Kidney capillary endothelial cell (primary cell): ENCODE results near the gene PLD6.
A peak's percentile ranks its signal among the peaks of the same experiment; 100 is the strongest.
"Not testable (repeated sequence)": the region's sequence is repeated elsewhere in the genome, so short reads cannot be mapped to it uniquely, and the experiment has no call there.

ENCODE experiments used
- DNase-seq: peaks from one replicate; pipeline ENCODE4 v3.0.0-alpha.2; 2018; ENCODE audit warnings: low spot score

PLD6 gene, protein sequence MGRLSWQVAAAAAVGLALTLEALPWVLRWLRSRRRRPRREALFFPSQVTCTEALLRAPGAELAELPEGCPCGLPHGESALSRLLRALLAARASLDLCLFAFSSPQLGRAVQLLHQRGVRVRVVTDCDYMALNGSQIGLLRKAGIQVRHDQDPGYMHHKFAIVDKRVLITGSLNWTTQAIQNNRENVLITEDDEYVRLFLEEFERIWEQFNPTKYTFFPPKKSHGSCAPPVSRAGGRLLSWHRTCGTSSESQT

DNA sequence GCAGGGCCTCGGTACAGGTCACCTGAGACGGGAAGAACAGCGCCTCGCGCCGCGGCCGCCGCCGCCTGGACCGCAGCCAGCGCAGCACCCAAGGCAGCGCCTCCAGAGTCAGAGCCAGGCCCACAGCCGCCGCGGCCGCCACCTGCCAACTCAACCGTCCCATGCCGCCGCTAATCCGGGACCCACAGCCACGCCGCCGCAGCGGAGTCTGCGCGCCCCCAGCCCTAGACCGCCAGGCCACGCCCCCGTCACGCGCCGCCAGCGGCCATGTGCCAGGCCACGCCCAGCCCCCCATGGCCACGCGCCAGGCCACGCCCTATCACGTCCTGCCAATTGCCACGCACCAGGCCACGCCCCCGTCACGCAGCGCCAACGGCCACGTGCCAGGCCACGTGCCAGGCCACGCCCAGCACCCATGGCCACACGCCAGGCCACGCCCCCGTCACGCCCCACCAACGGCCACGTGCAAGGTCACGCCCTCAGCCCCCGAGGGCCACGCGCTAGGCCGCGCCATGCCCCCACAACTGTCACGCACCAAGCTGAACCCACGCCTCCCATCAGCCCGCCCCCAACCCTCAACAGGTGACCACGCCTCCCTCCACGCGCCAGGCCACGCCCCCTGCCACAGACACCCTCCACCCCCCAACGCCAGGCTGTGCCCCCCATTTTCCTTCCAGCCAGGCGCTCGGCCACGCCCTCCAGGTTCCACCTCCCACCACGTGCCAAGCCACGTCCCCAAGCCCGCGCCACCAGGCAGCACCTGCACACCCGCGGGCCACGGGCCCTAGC is at the start of gene PLD6:
TSS of gene PLD6 (minus strand) at position 210 of the 789 bp plus-strand sequence. CDS start at position 163, 47 bp downstream.
- peak; percentile 56 for DNase-seq

DNA sequence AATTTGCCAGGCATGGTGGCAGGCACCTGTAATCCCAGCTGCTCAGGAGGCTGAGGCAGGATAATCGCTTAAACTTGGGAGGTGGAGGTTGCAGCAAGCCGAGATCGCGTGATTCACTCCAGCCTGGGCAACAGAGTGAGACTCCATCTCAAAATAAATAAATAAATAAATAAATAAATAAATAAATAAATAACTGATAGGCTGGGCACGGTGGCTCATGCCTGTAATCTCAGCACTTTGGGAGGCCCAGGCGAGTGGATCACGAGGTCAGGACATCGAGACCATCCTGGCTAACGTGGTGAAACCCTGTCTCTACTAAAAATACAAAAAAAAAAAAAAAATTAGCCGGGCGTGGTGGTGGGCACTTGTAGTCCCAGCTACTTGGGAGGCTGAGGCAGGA is 49.6 kb upstream of the PLD6 start:
- not testable (repeated sequence) for DNase-seq

DNA sequence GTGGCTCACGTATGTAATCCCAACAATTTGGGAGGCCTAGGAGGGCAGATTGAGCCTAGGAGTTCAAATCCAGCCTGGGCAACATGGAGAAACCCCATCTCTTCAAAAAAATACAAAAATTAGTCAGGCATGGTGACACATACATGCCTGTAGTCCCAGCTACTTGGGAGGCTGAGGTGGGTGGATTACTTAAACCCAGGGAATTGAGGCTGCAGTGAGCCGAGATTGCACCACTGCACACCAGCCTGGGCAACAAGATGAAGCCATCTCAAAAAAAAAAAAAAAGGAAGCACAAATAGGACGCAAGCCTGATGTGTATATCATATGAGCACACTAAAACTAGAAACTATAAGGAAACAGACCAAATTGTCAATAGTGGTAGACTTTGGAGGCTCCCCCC is 47.9 kb upstream of the PLD6 start:
- no peak for DNase-seq

DNA sequence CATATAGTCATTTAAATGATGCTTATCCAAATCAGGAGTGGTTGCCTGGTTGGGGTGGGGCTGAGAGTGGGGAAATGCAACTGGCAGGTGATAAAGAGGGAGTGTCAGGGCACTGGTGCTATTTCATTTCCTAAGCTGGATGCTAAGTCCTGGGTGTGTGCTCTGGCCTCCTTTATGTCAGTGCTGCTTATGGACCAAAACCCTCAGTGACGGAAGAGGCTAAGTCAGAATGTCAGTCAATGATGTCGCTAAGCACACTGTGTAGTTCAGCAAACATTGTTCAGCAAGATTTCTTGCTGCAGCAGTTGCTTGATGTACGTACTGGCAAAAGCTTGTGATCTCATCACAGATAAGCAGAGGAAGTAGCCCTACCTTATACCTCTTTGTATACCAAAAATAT is 47.3 kb upstream of the PLD6 start:
- no peak for DNase-seq

DNA sequence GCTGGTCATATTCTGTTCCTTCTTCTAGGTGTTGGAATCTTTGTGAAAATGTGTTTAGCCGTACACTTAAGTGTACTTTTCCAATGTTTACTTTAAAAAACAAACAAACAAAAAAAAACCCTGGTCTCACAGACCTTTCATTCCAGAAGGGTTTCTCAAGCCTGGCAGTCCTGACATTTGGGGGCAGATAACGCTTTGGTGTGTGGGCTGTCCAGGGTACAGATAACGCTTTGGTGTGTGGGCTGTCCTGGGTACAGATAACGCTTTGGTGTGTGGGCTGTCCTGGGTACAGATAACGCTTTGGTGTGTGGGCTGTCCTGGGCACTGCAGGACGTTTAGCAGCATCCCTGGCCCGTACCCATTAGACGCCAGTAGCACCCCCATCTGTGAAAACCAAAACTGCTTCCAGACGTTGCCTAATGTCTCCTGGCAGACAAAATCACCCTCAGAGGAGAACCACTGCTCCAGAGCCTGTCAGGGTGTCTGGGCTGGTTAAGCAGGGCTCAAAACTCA is 46.1 kb upstream of the PLD6 start:
- no peak for DNase-seq

DNA sequence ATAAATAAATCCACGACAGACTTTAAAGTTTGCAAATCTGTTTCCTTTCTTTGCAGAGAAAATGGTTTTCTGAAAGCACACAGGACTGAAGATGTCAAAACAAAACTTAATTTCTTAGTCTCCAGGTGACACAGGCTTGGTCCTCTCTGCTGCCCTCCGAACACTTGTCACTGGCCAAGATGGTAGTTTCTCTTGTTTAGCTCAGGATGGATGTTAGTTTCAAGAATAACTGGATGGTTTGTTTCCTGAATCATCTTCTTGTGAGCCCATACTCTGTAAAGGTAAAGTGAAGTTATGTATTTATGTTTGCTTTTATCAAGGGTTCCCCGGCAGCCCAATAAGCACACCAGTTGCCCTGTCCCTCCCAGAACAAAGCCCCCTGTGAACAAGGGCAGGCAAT is 40.7 kb upstream of the PLD6 start:
- DNase-seq = no peak

DNA sequence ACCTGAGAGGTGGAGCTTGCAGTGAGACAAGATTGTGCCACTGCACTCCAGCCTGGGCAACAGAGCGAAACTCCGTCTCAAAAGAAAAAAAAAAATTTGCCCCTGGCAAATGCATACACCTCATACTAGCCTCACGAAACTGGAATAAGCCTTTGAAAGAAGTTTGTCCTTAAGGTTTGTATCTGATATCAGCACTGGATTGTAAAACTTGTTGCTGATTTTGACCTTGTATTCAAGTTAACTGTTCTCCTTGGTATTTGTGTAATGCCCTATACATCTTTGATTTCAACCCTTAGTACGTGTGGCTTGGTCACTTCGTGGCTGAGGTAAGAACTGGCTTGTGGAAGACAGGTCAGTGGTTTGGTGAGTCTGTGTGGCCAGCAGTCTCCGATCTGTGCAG is 37.0 kb upstream of the PLD6 start:
- DNase-seq = no peak

DNA sequence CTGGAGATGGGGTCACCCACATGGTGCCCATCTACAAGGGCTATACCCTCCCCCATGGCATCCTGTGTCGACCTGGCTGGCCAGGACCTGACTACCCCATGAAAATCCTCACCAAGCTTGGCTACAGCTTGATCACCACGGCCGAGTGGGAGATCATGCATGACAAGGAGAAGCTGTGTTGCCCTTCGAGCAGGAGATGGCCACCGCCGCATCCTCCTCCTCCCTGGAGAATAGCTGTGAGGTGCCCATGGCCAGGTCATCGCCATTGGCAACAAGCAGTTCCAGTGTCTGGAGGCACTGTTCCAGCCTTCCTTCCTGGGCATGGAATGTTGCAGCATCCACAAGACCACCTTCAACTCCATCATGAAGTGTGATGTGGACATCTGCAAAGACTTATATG is 36.1 kb upstream of the PLD6 start:
- no peak for DNase-seq

DNA sequence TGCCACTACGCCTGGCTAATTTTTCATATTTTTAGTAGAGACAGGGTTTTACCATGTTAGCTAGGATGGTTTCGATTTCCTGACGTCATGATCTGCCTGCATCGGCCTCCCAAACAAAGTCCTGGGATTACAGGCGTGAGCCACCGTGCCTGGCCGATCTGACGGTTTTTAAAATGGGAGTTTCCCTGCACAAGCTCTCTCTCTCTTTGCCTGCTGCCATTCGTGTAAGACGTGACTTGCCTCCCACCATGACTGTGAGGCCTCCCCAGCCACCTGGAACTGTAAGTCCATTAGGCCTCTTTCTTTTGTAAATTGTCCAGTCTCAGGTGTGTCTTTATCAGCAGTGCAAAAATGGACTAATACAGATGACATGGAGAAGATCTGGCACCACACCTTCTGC is 35.5 kb upstream of the PLD6 start:
- no peak for DNase-seq

DNA sequence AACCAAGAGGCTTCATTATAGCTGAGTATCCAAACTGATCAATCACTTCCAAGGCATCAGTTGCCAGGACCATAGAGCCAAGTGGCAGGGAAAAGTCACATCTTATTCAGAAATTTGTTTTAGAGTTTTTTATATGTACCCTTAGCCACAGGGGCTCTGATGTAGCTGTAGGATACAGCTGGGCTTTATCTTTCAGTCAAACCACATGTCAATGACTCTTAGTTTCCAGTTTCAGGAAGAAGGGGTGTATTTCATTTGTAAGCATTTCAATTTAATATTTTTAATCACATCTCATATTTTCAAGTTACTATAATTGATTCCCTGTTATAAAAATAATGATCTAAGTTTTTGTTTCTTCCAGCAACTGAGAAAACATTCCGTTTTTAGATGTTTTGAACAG is 33.7 kb upstream of the PLD6 start:
- no peak for DNase-seq

DNA sequence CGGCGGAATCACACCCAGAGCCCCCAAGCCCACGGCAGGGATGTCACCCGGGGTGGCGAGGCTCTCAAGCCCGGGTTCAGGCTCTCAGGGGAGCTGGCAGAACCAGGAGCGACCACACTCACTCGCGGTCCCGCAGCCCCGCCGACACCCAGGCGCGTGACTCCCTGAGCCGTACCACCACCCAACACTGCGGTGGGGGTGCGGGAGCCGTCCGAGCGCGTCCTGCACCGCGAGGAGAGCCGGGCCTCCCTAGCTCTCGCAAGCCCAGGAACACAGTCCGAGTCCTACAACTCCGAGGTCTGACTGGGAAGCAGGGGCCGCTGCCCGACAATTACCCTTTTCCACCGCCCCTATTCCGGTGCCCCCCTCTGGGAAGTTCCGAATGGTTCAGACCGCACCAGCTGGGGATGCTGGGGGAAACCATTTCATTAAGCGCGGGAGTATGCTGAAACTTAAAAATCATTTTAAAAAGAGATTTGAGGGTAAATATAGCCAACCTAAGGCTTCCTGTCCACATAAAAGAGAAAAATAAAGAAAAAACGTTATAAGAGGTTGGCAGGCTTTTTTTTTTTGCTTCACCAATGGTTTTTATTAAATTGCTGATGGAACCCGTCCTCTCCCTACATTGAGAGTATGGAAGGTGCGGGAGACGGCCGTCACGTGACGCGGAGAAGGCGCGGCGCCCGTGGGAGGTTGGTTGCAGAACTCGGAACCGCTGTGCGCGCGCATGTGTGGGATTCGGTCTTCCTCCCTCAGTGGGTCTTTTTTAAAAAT is 31.1 kb upstream of the PLD6 start, which contains the start of gene FLCN:
TSS of gene FLCN (minus strand) at position 143 of the 774 bp plus-strand sequence. CDS start 9,031 bp downstream, outside the sequence.
- peak; percentile 83 for DNase-seq

DNA sequence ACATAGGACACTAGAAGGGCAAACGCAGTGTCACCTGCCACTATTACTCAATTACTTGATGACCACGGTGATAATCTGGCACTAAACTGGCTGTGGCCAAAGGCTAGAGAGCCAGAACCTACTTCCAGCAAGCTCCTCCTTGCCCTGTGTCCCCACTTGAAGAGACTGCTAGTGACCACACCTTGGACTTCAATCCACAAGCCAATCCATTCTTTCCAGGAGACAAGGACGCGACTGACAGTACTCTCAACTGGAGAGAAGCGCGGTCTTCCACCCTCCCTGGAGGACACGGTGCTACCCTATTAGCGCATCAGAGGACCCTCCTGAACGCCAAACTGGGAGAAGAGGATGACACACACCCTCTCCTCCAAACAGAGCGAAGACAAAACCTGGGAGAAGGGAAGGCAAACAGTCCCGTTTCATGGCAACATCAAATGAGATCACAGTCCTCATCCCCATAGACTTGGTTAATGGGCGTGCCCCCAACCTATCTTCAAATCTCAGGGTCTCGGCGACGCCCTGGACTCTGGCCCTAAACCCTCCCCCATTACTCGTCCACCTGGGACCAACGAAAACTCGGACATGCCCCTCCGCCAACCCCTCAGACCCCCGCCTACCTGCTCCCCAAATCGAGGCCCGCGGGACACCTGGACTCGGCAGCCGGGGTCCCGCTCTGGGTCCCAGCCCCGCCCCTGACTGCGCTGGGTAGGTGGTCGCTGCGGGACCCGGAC is 30.3 kb upstream of the PLD6 start:
- DNase-seq = peak; percentile 14

DNA sequence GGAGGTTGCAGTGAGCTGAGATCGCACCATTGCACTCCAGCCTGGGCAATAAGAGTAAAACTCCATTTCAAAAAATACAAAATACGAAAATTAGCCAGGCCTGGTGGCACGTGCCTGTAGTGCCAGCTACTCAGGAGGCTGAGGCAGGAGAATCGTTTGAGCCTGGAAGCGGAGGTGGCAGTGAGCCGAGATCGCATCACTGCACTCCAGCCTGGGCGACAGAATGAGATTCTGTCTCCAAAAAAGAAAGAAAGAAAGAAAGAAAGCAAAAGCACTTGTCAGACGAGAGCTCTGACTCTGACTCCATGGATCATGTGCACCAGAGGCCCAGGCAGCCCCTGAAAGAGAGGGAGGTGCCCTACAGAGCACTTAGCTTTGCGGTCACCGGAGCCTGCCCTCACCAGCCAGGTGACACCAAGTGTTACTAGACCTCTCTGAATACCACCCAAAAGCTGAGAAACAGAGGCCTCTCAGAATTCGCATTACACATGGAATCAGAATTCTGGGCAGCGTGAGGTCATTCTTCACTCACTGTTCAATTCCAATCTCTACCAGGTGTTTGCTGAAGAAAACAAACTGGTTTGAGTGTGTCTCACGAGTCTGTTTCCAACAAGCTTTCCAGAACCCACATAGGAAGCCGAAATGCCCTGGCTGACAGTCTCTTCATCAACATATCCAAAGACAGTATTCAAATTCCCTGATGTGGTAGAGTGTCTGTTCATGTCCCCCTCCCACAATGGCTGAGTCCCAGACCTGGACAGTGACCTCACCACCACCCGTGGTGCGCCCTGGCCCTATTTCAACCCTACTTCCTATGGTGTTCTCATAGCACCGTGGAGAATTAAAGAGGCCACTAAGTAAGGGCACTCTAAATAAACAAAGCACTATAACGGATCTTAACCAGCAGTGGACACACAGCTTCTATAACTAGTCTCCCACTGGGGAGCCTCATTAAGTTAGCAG is 29.4 kb upstream of the PLD6 start:
- DNase-seq = peak; percentile 30

DNA sequence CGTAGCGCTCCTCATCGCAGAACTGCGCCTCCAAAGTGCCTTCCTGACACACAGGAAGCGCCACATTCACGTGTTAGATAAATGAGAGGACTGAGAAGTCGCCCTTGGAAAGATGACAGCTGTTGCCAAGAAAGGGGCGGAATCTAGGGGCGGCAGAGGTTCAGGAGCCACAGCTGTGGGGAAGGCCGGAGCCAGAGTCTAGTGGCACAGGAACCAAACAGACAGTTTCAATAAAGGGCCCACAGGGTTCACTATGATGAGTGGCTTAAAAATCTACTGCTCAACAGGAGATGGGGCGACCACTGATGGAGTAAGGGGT is 26.1 kb upstream of the PLD6 start:
- DNase-seq = no peak

DNA sequence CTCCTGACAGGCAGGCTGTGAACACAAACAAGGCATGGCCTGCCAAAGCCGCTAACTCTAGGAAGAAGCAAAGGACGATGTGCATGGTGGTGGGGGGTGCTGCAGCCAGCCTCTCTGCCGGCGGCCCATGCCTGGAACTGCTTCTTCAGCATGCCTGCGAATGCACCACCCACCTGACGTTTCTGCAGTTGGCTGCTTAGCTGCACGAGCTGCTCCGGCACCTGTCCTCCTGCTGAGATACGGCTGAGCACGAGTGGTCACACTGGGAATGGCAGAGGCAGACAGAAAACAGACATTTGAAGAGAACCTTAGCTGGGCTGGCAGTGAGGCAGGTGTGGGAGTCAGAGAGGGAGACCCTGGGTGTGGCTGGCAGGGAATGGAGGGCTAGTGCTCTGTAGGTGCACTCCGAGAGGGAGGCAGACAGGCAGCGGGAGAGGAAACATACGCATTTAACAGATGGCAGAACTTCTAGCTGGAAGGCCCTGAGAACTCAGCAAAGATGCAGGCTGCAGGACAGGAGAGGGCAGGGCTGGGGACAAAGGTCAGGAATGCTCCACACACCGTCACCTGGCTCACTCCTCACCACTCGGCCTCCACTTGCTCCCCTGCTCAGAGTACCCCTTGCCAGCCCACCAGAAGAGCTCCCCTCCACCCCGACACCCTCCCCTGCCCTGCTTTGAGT is 25.6 kb upstream of the PLD6 start:
- no peak for DNase-seq

DNA sequence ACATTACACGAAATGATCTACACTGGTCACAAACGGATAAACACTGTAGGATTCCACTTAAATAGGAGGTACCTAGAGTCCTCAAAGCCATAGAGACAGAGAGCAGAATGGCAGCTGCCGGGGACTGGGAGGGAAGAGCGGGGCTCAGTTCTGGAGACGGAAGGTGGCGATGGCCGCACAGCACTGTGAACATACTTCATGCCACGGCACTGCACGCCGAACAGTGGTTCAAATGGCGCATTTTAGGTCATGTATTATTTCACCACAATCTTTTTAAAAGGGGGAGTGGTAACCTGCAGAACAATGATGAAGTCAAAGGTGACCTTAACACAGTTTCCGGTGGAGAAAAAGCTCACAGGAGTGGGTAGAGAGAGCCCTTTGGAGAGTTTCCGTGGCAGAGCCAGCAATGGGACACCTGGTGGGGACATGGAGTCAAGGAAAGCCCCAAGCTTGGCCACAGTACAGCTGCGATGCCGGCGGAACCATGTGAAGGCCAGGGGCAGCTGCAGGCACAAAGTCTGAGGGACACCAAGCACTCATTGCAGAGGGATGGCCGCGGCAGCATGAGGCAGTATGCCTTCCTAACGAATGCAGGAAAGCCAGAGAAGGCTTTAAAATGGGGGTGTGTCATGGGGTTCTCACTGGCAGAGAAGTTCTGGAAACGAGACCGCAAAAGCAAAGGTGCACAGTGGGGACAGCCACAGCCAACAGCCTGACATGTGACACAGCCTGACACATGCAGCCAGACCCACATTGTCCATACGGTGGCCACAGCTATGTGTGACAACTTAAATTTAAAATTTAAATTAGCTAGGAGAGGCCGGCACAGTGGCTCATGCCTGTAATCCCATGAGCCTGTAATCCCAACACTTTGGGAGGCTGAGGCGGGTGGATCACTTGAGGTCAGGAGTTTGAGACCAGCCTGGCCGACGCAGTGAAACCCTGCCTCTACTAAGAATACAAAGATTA is 23.6 kb upstream of the PLD6 start:
- no peak for DNase-seq

DNA sequence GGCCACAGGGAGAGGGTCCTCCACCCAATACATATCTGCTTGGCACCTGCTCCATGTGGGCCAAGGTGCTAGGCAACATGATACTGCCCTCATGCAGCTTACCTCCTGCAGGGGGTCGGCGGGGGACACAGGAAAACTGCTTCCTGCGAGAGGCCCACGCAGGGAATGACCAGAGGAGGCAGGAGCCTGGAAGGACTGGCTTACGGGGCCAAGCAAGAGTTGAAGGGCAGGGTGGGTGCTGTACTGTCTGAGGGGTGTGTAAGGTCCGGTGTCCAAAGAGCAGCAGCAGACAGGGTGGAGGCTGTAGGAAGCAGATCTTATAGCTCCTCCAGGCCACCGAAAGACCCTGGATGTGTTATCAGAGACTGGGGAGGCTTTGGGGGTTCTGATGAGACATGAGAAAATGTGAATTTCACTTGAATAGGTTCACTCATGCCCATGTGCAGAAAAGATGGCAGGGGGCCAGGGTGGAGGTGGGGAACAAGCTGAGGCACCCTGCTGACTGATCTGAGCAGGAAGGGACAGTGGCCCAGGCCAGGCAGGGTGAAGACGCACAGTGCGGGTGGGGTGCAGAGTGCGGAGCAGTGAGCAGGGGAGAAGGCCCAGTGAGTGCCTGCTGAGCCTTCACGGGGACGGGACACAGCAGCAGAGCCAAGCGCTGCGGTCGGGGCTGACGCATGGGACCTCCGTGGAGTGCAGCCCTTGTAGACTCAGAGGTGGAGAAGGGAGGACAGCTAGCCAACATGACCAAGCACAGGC is 22.6 kb upstream of the PLD6 start:
- no peak for DNase-seq
